ENCODE results near the gene PRSS50.

The PRSS50 gene

GRCh38 chr3:46667061-46667621, 50.5 kb downstream of the PRSS50 start:
- no peak overlapping the region for H3K9ac ChIP-seq (ENCODE audit: low read length)
- H3K27me3 ChIP-seq (ENCODE audit: control insufficient read depth, insufficient read depth, low read length): no peaks in the 10 kb centered on the region
- H3K4me3 ChIP-seq (ENCODE audit: low read length): no peak overlapping the region
- H3K36me3 ChIP-seq (ENCODE audit: control insufficient read depth, insufficient read depth, low read length): no peaks in the 10 kb centered on the region
- H3K27ac ChIP-seq (ENCODE audit: low read depth, low read length): no peak overlapping the region
- peaks cover 2% of the 10 kb centered on the region for H3K4me1 ChIP-seq (ENCODE audit: control insufficient read depth, insufficient read depth, low read length)

DNA sequence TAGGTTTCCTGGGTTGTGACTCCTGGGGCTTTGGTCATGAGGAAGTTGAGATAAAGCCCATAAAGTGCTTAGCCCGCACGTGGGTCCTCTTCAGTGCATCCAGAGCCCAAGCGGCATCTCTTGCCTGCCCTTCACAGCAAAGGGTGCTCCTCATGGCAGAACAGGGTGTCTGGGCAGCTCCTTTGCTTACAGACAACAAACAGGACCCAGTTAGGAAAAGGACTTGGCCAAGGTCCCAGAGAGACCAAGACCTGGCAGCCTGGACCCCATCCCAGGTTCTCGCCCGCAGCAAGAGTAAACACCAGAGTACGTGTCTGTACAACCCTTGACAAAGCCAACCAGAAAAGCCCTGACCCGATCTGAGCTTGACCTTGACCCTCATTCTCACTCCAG, 51.2 kb downstream of the PRSS50 start:
- no peaks in the 10 kb centered on the region for H3K27me3 ChIP-seq (ENCODE audit: control insufficient read depth, insufficient read depth, low read length)
- peaks cover 2% of the 10 kb centered on the region for H3K4me1 ChIP-seq (ENCODE audit: control insufficient read depth, insufficient read depth, low read length)
- no peaks in the 10 kb centered on the region for H3K36me3 ChIP-seq (ENCODE audit: control insufficient read depth, insufficient read depth, low read length)
- no peak overlapping the region for H3K9ac ChIP-seq (ENCODE audit: low read length)
- H3K27ac ChIP-seq (ENCODE audit: low read depth, low read length): no peak overlapping the region
- no peak overlapping the region for H3K4me3 ChIP-seq (ENCODE audit: low read length)

GRCh38 chr3:46665763-46666452, 51.8 kb downstream of the PRSS50 start:
- peaks cover 2% of the 10 kb centered on the region for H3K4me1 ChIP-seq (ENCODE audit: control insufficient read depth, insufficient read depth, low read length)
- no peaks in the 10 kb centered on the region for H3K27me3 ChIP-seq (ENCODE audit: control insufficient read depth, insufficient read depth, low read length)
- H3K9ac ChIP-seq (ENCODE audit: low read length): no peak overlapping the region
- no peaks in the 10 kb centered on the region for H3K36me3 ChIP-seq (ENCODE audit: control insufficient read depth, insufficient read depth, low read length)
- no peak overlapping the region for H3K4me3 ChIP-seq (ENCODE audit: low read length)
- no peak overlapping the region for H3K27ac ChIP-seq (ENCODE audit: low read depth, low read length)

DNA sequence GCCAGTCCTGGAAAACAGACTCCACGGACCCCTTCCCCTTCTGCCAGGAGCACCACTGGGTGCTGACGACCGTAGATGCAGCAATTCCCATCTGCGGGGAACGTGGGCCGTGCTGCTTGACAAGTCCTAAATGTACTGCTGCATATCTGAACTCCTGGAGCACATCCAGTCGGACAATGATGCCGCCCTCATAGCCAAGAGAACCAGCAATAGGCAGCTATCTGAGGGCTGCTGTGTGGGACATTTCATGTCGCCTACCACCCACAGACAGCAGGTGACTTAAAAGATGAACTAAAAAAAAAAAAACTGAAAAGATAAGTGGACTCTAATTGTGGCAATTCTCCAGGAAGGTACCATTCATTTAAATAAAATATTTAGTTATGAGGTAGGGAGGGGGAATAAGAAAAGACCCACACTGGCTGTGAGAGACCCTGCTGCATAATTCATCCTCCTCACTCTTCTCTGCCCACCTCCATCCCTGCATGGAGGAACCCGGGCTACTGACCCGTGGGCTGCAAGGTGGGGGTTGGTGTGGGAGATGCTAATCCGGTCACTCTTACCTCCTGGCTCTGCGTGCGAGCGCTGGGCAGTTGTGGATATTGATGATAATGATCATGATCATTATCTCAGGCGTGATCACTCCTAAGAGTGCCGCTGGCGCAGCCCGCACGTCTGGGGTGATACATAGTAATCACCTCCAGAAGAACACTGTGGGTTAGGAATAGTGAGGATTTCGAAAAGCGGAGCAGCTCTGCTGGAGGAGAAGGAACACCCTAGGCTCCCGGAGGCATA, 52.5 kb downstream of the PRSS50 start:
- no peak overlapping the region for H3K27ac ChIP-seq (ENCODE audit: low read depth, low read length)
- H3K4me1 ChIP-seq (ENCODE audit: control insufficient read depth, insufficient read depth, low read length): peaks cover 2% of the 10 kb centered on the region
- H3K27me3 ChIP-seq (ENCODE audit: control insufficient read depth, insufficient read depth, low read length): no peaks in the 10 kb centered on the region
- no peak overlapping the region for H3K4me3 ChIP-seq (ENCODE audit: low read length)
- H3K36me3 ChIP-seq (ENCODE audit: control insufficient read depth, insufficient read depth, low read length): no peaks in the 10 kb centered on the region
- H3K9ac ChIP-seq (ENCODE audit: low read length): no peak overlapping the region

- H3K36me3 ChIP-seq (ENCODE audit: control insufficient read depth, insufficient read depth, low read length): no peaks in the 10 kb centered on the region
- H3K4me1 ChIP-seq (ENCODE audit: control insufficient read depth, insufficient read depth, low read length): peaks cover 2% of the 10 kb centered on the region
- H3K9ac ChIP-seq (ENCODE audit: low read length): no peak overlapping the region
- no peak overlapping the region for H3K27ac ChIP-seq (ENCODE audit: low read depth, low read length)
- no peak overlapping the region for H3K4me3 ChIP-seq (ENCODE audit: low read length)
- H3K27me3 ChIP-seq (ENCODE audit: control insufficient read depth, insufficient read depth, low read length): no peaks in the 10 kb centered on the region
Observed at GRCh38 chr3:46664188-46664970, 53.3 kb downstream of the PRSS50 start.

DNA sequence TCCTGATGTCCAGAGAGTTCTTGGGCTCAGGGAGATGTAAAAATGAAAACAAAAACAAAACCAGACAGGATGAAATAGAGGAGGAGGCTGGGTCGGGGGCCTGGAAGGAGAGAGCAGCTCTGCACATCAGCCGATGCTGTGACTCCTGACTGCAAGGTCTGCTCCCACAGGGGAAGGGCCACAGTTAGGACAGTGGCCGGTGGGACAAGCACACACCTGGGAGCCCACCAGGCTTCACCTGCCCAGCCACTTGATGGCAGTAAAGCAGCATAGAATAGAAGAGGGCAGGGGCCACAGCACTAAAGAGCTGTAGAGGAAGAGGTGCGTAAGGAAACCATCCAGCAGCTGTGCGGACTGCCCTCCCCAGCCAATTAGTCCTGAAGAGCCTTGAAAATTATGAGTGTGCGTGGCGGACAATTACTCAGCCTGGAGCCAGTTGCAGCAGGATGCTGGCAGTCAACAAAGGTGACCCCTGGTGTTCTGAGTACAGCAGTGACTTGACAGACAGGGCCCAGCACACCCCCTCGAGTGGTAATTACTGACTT, 54.0 kb downstream of the PRSS50 start:
- Histone ChIP-seq H3K27me3 (ENCODE audit: control insufficient read depth, insufficient read depth, low read length) (no peaks in the 10 kb centered on the region), H3K4me1 (ENCODE audit: control insufficient read depth, insufficient read depth, low read length) (peaks cover 2% of the 10 kb centered on the region), H3K36me3 (ENCODE audit: control insufficient read depth, insufficient read depth, low read length) (no peaks in the 10 kb centered on the region), H3K27ac (ENCODE audit: low read depth, low read length) (no peak overlapping the region), H3K9ac (ENCODE audit: low read length) (no peak overlapping the region), H3K4me3 (ENCODE audit: low read length) (no peak overlapping the region)

GRCh38 chr3:46662771-46663551, 54.7 kb downstream of the PRSS50 start:
- Histone ChIP-seq H3K27me3 (ENCODE audit: control insufficient read depth, insufficient read depth, low read length) (no peaks in the 10 kb centered on the region), H3K4me1 (ENCODE audit: control insufficient read depth, insufficient read depth, low read length) (peaks cover 2% of the 10 kb centered on the region), H3K4me3 (ENCODE audit: low read length) (no peak overlapping the region), H3K27ac (ENCODE audit: low read depth, low read length) (no peak overlapping the region), H3K9ac (ENCODE audit: low read length) (no peak overlapping the region), H3K36me3 (ENCODE audit: control insufficient read depth, insufficient read depth, low read length) (no peaks in the 10 kb centered on the region)

Data from rectal smooth muscle tissue (tissue), 1 donor.